Tibial nerve (tissue), 4 donors: ENCODE results near the gene C19orf12.

Source experiments
- CTCF ChIP-seq, 5 experiments: fragments of 200-600 bp in 3 of 5; fragments of 450-650 bp in 2 of 5; sonication (generic) in 3 of 5; IDR thresholded peaks; one replicate each; pipeline ENCODE4 v1.5.1; 2016 to 2019; ENCODE audit warnings: antibody characterized with exemption in 5 of 5, mild to moderate bottlenecking in 3 of 5, moderate library complexity in 2 of 5
- EP300 ChIP-seq, 2 donors: sonication (generic); formaldehyde crosslinking; IDR thresholded peaks; one replicate each; pipeline ENCODE4 v1.6.1; 2017; ENCODE audit warnings: antibody characterized with exemption in 2 of 2, mild to moderate bottlenecking in 1 of 2
- POLR2A ChIP-seq, 2 donors: fragments of 450-650 bp; IDR thresholded peaks; one replicate each; pipeline ENCODE4 v1.6.1; 2017; ENCODE audit warnings: antibody characterized with exemption in 2 of 2, mild to moderate bottlenecking in 2 of 2, moderate library complexity in 2 of 2

GRCh38 chr19:29694161-29694560, 20.9 kb downstream of the C19orf12 start:
- TF ChIP-seq CTCF (IDR thresholded peaks at IDR 0.05): no peak
- TF ChIP-seq EP300 (IDR thresholded peaks at IDR 0.05): no peak
- no peak for TF ChIP-seq POLR2A (IDR thresholded peaks at IDR 0.05)
